ENCODE results near the gene FSTL3. TPM values are rescaled to one million over a fixed set of nuclear protein-coding genes. Genes with fewer than 3 reads are reported as not detected.
"Not testable (repeated sequence)": the region's sequence is repeated elsewhere in the genome, so short reads cannot be mapped to it uniquely, and the experiment has no call there.

FSTL3 gene
- polyA plus RNA-seq, 3 donors = 14.8 to 26.8 (median 20.7) TPM

GRCh38 chr19:695352-695949, 19.3 kb downstream of the FSTL3 start, which contains the start of gene PRSS57:
Gene PRSS57 (minus strand): TSS chr19:695452. CDS start chr19:695430, 22 bp downstream.
- DNase-seq (ENCODE audit: extremely low read depth in 1 of 11, low read depth in 9 of 11, low spot score in 4 of 11) = no peak

GRCh38 chr19:698529-698928, 22.3 kb downstream of the FSTL3 start:
- not testable (repeated sequence) for DNase-seq (ENCODE audit: extremely low read depth in 1 of 11, low read depth in 9 of 11, low spot score in 4 of 11)

GRCh38 chr19:699885-700284, 23.7 kb downstream of the FSTL3 start:
- DNase-seq (ENCODE audit: extremely low read depth in 1 of 11, low read depth in 9 of 11, low spot score in 4 of 11) = not testable (repeated sequence)

GRCh38 chr19:702847-703246, 26.7 kb downstream of the FSTL3 start:
- not testable (repeated sequence) for DNase-seq (ENCODE audit: extremely low read depth in 1 of 11, low read depth in 9 of 11, low spot score in 4 of 11)

- DNase-seq (ENCODE audit: extremely low read depth in 1 of 11, low read depth in 9 of 11, low spot score in 4 of 11) = no peak
These were observed 27.1 kb downstream of the FSTL3 start for GRCh38 chr19:703329-703650.

- no peak for DNase-seq (ENCODE audit: extremely low read depth in 1 of 11, low read depth in 9 of 11, low spot score in 4 of 11)
These were observed 27.7 kb downstream of the FSTL3 start for GRCh38 chr19:703651-704446.

GRCh38 chr19:704447-704741, 28.2 kb downstream of the FSTL3 start:
- DNase-seq (ENCODE audit: extremely low read depth in 1 of 11, low read depth in 9 of 11, low spot score in 4 of 11) = no peak

GRCh38 chr19:708154-709143, 32.3 kb downstream of the FSTL3 start, which contains the start of gene PALM:
Gene PALM (plus strand): TSS chr19:708935. CDS start chr19:709147, 212 bp downstream.
- peak in 1 of 11 donors; percentile 46 for DNase-seq (ENCODE audit: extremely low read depth in 1 of 11, low read depth in 9 of 11, low spot score in 4 of 11)

GRCh38 chr19:709196-709964, 33.2 kb downstream of the FSTL3 start:
- no peak for DNase-seq (ENCODE audit: extremely low read depth in 1 of 11, low read depth in 9 of 11, low spot score in 4 of 11)

GRCh38 chr19:709965-710571, 33.9 kb downstream of the FSTL3 start:
- no peak for DNase-seq (ENCODE audit: extremely low read depth in 1 of 11, low read depth in 9 of 11, low spot score in 4 of 11)

- DNase-seq (ENCODE audit: extremely low read depth in 1 of 11, low read depth in 9 of 11, low spot score in 4 of 11) = no peak
These were observed 34.6 kb downstream of the FSTL3 start for GRCh38 chr19:710767-711166.

GRCh38 chr19:711254-711653, 35.1 kb downstream of the FSTL3 start:
- DNase-seq (ENCODE audit: extremely low read depth in 1 of 11, low read depth in 9 of 11, low spot score in 4 of 11) = no peak

GRCh38 chr19:715347-715746, 39.2 kb downstream of the FSTL3 start:
- no peak for DNase-seq (ENCODE audit: extremely low read depth in 1 of 11, low read depth in 9 of 11, low spot score in 4 of 11)

- DNase-seq (ENCODE audit: extremely low read depth in 1 of 11, low read depth in 9 of 11, low spot score in 4 of 11) = no peak
These were observed 42.2 kb downstream of the FSTL3 start for GRCh38 chr19:718251-718951.

GRCh38 chr19:718991-719512, 42.9 kb downstream of the FSTL3 start:
- DNase-seq (ENCODE audit: extremely low read depth in 1 of 11, low read depth in 9 of 11, low spot score in 4 of 11) = no peak

- no peak for DNase-seq (ENCODE audit: extremely low read depth in 1 of 11, low read depth in 9 of 11, low spot score in 4 of 11)
These were observed 43.6 kb downstream of the FSTL3 start for GRCh38 chr19:719636-720344.

Data from renal cortex interstitium (tissue), 11 donors.